ENCODE results near the gene TIMP1.

TIMP1 gene

GRCh38 chrX:47556045-47556623, 26.1 kb upstream of the TIMP1 start:
- Histone ChIP-seq H3K4me3 (ENCODE audit: low read length) (peak overlapping the region; percentile 87), H3K4me2 (ENCODE audit: low read length) (peak overlapping the region; percentile 77), H3K27ac (ENCODE audit: low read length) (peak overlapping the region; percentile 42; the same call in 1 of the 2 replicates), H3K9ac (ENCODE audit: low read length) (peak overlapping the region; percentile 75), H3K79me2 (ENCODE audit: low read length) (0 out of 2 replicates have a peak, but pooled peaks cover 4% of the 10 kb centered on the region), H3K27me3 (ENCODE audit: low read depth, low read length) (no peaks in the 10 kb centered on the region), H4K20me1 (ENCODE audit: insufficient read depth, low read length) (no peaks in the 10 kb centered on the region), H3K36me3 (replicated peaks; ENCODE audit: low read depth, low read length) (no peaks in the 10 kb centered on the region), H2AFZ (ENCODE audit: low read depth, low read length) (peak overlapping the region; percentile 49; the same call in 1 of the 2 replicates), H3K9me3 (ENCODE audit: insufficient read depth, low read length) (no peaks in the 10 kb centered on the region), H3K4me1 (ENCODE audit: low read length) (peaks cover 10% of the 10 kb centered on the region)
- no peak for TF ChIP-seq EZH2phosphoT487 (IDR thresholded peaks at IDR 0.05; ENCODE audit: low read depth)
- TF ChIP-seq, protein P1, sequence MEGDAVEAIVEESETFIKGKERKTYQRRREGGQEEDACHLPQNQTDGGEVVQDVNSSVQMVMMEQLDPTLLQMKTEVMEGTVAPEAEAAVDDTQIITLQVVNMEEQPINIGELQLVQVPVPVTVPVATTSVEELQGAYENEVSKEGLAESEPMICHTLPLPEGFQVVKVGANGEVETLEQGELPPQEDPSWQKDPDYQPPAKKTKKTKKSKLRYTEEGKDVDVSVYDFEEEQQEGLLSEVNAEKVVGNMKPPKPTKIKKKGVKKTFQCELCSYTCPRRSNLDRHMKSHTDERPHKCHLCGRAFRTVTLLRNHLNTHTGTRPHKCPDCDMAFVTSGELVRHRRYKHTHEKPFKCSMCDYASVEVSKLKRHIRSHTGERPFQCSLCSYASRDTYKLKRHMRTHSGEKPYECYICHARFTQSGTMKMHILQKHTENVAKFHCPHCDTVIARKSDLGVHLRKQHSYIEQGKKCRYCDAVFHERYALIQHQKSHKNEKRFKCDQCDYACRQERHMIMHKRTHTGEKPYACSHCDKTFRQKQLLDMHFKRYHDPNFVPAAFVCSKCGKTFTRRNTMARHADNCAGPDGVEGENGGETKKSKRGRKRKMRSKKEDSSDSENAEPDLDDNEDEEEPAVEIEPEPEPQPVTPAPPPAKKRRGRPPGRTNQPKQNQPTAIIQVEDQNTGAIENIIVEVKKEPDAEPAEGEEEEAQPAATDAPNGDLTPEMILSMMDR (IDR thresholded peaks at IDR 0.05; ENCODE audit: low read depth, low read length): no peak

- Histone ChIP-seq H2AFZ (ENCODE audit: low read depth, low read length) (no peak overlapping the region), H3K79me2 (ENCODE audit: low read length) (peaks cover 24% of the 10 kb centered on the region), H3K4me1 (ENCODE audit: low read length) (peaks cover 22% of the 10 kb centered on the region), H3K4me2 (ENCODE audit: low read length) (no peak overlapping the region), H3K9ac (ENCODE audit: low read length) (no peak overlapping the region), H4K20me1 (ENCODE audit: insufficient read depth, low read length) (0 out of 2 replicates have a peak, but pooled peaks cover 4% of the 10 kb centered on the region), H3K4me3 (ENCODE audit: low read length) (no peak overlapping the region), H3K27me3 (ENCODE audit: low read depth, low read length) (no peaks in the 10 kb centered on the region), H3K9me3 (ENCODE audit: insufficient read depth, low read length) (no peaks in the 10 kb centered on the region), H3K27ac (ENCODE audit: low read length) (no peak overlapping the region), H3K36me3 (replicated peaks; ENCODE audit: low read depth, low read length) (peaks cover 7% of the 10 kb centered on the region)
- no peak for TF ChIP-seq EZH2phosphoT487 (IDR thresholded peaks at IDR 0.05; ENCODE audit: low read depth)
- TF ChIP-seq, protein P1 (IDR thresholded peaks at IDR 0.05; ENCODE audit: low read depth, low read length): no peak
Measured at GRCh38 chrX:47558436-47558835, 23.8 kb upstream of the TIMP1 start.

- Histone ChIP-seq H3K4me2 (ENCODE audit: low read length) (peak overlapping the region; percentile 89), H3K9ac (ENCODE audit: low read length) (peak overlapping the region; percentile 82), H3K27me3 (ENCODE audit: low read depth, low read length) (no peaks in the 10 kb centered on the region), H3K79me2 (ENCODE audit: low read length) (peaks cover 38% of the 10 kb centered on the region), H2AFZ (ENCODE audit: low read depth, low read length) (peak overlapping the region; percentile 32; the same call in 1 of the 2 replicates), H3K4me3 (ENCODE audit: low read length) (peak overlapping the region; percentile 84), H3K4me1 (ENCODE audit: low read length) (peaks cover 39% of the 10 kb centered on the region), H3K36me3 (replicated peaks; ENCODE audit: low read depth, low read length) (peaks cover 21% of the 10 kb centered on the region), H3K27ac (ENCODE audit: low read length) (peak overlapping the region; percentile 36), H3K9me3 (ENCODE audit: insufficient read depth, low read length) (no peaks in the 10 kb centered on the region), H4K20me1 (ENCODE audit: insufficient read depth, low read length) (0 out of 2 replicates have a peak, but pooled peaks cover 4% of the 10 kb centered on the region)
- TF ChIP-seq, protein P1 (IDR thresholded peaks at IDR 0.05; ENCODE audit: low read depth, low read length): no peak
- TF ChIP-seq EZH2phosphoT487 (IDR thresholded peaks at IDR 0.05; ENCODE audit: low read depth): no peak
Measured at GRCh38 chrX:47560179-47560933, 21.9 kb upstream of the TIMP1 start.
